ENCODE data around the gene TOPBP1. TPM values are rescaled to one million over a fixed set of nuclear protein-coding genes. Genes with fewer than 3 reads are reported as not detected.
"Not testable (repeated sequence)": the region's sequence is repeated elsewhere in the genome, so short reads cannot be mapped to it uniquely, and the experiment has no call there.

Gene TOPBP1
- total RNA-seq, 1 donor from 2014 or later, result 21.2 TPM

DNA sequence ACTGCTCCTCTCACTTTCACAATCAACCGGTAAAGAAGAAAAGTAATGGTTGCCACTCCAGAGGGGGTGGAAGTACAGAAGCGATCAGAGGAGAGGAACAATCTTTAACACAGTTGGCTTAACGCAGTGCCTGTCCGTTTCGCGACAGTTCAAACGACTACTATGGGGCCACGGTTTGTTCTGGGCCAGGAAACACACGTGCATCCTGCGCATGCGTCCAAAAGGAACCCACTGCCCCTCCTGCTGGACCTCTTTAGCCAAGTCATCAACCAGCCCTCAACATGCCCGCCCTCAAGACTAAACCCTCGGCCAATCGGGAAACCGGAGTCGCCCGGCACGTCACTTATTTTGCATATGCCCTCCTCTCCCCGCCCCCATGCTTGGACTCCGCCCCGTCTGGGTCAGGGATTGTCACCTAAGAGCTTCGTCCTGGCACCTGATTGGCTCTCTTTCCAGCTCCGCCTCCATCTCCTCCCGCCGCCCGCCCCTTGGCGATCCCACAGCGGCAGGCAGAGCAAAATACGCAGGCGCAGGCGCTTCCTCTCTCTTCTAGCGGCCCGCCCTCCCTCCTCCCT is 88.6 kb downstream of the TOPBP1 start:
- peak; percentile 99 for DNase-seq (ENCODE audit: extremely low read depth, low read depth, low spot score)

DNA sequence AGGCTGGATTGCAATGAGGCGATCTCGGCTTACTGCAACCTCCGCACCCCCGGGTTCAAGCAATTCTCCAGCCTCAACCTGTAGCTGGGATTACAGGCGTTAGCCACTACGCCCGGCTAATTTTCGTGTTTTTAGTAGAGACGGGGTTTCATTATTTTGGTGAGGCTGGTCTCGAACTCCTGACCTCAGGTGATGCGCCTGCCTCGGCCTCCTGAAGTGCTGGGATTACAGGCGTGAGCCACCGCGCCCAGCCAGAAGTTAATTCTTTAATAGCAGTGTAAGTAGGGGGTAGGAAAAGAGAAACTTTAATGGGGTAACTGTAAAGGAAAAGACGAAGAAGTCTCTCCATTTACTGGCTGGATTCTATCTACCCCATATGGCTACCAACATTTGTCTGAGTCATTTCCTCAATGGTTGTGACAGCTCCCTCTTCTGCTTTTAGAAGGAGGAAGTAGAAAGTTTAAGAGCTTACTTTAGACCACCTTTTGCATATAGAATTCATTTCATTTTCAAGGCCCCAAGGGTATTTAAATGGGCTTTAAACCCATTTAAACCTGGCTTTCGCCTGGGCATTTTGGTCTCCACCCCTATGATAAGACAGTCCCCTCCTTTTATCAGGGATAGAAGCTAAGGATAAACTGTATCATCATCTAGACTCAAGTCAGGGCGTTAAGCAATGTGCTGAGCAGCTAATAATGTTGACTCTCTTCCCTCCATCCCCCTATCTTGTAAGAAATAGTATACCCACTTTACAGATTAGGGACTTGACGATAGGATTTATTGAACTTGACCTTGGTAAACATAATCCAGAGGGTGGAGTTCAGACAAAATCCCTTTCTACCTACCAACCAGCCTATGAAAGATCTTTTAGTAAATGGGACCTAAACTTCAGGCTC is 89.3 kb downstream of the TOPBP1 start:
- no peak for DNase-seq (ENCODE audit: extremely low read depth, low read depth, low spot score)

- no peak for DNase-seq (ENCODE audit: extremely low read depth, low read depth, low spot score)
Measured at GRCh38 chr3:133570937-133571320, 90.8 kb downstream of the TOPBP1 start.

DNA sequence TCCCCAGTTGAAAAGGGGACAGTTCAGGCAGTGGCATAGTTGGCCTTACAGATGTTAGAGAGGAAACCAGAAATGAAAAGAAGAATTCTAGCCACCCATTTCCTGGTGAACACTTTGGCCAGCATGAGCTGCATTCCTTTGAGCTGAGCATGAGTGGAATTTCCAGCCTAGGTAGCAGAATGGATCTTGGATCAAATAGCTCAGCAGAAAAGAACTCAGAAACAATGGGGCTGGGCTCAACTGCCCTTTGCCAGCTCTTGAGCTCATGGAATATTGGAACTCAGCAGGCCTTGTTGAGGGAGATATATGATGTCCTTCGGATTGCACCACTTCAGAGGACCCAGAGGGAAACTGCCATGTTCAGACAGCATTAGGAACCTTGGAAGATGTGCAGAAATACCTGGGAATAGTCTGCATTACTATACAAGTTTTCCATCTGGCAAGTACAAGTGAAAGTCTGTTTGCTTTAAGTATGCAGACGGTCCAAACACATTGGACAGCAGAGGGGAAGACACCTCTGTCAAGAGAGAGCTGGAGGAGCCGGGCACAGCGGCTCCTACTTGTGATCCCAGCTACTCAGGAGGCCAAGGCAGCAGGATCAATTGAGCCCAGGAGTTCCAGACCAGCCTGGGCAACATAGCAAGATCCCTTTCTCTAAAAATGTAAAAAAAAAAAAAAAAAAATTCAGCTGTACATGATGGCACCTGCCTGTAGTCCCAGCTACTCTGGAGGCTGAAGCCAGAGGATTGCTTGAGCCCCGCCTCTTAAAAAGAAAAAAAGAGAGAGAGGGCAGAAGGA is 91.4 kb downstream of the TOPBP1 start:
- DNase-seq (ENCODE audit: extremely low read depth, low read depth, low spot score), result peak; percentile 88

GRCh38 chr3:133568294-133569014 is 93.3 kb downstream of the TOPBP1 start:
- no peak for DNase-seq (ENCODE audit: extremely low read depth, low read depth, low spot score)

DNA sequence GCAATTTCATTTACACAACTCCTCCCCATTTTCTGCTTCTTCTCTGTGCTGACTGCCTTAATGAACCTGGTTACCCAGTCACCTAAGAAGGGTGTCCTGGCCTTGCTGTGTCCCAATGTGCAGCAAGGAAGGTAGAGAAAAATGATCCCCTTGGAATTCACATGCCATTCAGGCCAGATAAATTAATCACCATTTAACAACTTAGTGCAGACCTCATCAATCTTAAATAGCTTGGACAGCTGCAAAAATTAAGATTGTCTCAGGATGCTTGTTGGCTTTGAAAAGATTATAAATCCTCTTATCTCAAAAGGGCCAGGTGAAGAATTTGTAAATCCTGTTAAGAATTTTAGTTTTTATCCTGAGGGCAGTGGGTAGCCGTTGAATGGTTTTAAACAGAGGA is 97.9 kb downstream of the TOPBP1 start:
- DNase-seq (ENCODE audit: extremely low read depth, low read depth, low spot score), result no peak

DNA sequence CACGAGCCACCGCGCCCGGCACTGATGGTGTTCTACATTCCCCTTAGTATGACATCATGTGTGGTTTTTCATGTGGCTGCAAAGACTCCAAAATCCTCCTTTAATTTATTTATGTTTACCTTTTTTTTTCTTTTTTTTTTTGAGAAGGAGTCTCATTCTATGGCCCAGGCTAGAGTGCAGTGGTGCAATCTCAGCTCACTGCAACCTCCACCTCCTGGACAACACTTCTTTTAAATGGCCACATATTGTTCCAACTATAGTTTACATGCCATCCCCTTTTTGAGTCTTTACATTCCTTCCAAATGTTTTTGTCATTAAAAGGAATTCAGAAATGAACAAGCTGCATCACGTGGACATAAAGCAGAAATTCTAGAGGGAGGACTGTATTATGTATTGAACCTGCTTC is 98.6 kb downstream of the TOPBP1 start:
- DNase-seq (ENCODE audit: extremely low read depth, low read depth, low spot score), result no peak

DNA sequence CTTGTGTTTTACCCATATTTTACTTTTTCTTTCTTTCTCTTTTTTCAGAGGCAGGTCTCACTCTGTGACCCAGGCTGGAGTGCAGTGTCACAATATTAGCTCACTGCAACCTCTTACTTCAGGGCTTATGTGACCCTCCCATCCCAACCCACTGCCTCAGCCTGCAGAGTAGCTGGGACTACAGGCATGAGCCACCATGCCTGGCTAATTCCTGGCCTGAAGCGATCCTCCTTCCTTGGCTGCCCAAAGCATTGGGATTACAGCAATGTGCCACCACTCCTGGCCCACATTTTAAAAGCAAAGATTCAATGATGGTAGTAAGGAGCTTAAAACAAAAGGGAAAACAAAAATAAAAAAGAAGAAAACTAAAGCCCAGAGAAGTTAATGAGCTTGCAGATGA is 99.4 kb downstream of the TOPBP1 start:
- DNase-seq (ENCODE audit: extremely low read depth, low read depth, low spot score), result no peak

DNA sequence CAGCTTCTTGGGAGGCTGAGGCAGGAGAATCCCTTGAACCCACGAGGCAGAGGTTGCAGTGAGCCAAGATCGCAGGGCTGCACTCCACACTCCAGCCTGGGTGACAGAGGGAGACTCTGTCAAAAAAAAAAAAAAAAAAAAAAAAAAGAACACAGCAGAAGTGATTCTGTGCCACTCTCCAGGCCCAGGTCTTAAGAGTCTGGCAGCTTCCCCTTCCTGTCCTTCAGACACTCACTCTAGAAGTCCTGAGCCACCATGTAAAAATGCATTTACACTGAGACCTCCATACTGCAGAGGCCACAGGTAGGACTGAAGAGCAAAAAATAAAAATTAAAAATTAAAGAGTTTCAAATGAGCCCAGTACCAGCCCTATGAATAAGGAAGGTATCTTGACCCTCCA is 100.1 kb downstream of the TOPBP1 start:
- DNase-seq (ENCODE audit: extremely low read depth, low read depth, low spot score), result no peak

DNA sequence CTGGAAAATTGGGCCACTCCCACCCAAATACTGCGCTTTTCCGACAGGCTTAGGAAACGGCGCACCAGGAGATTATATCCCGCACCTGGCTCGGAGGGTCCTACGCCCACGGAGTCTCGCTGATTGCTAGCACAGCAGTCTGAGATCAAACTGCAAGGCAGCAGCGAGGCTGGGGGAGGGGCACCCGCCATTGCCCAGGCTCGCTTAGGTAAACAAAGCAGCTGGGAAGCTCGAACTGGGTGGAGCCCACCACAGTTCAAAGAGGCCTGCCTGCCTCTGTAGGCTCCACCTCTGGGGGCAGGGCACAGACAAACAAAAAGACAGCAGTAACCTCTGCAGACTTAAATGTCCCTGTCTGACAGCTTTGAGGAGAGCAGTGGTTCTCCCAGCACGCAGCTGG is 110.2 kb downstream of the TOPBP1 start:
- DNase-seq (ENCODE audit: extremely low read depth, low read depth, low spot score), result not testable (repeated sequence)

Other genes with a start within 250 kb of the TOPBP1 start
- 173 and 189 TPM in 2 replicates for gene CDV3, start 88.3 kb downstream of the TOPBP1 start, total RNA-seq
- gene TF, start 84.5 kb upstream of the TOPBP1 start, total RNA-seq, result 0.12 and 0.15 TPM in 2 replicates
- gene SRPRB, start 143.9 kb upstream of the TOPBP1 start, total RNA-seq, result 40.1 and 49.5 TPM in 2 replicates
- gene RAB6B, start 233.9 kb upstream of the TOPBP1 start, total RNA-seq, result 3.8 and 4.3 TPM in 2 replicates

Data from glomerular endothelial cell (primary cell).